ENCODE results near the gene BGN.

The BGN gene

DNA sequence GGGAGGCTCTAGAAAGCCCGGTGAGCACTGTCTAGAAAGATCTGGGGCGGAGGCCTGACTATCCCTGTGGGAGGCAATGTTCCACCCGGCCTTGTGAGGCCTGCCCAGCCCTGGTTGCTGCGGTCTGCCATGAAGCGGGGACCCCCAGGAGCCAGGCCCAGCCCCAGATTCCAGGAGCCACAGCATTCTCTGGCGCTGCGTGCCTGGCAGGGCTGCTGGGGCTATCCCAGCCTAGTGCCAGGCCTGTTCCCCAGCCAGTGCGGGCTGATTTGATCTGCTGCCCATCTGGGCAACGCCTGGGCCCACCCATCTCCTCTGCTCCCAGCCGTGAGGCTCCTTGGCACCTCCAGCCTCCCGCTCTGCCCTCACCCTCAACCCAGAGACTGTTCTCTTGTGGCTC lies 42.3 kb downstream of the BGN start:
- no peak for ATAC-seq

DNA sequence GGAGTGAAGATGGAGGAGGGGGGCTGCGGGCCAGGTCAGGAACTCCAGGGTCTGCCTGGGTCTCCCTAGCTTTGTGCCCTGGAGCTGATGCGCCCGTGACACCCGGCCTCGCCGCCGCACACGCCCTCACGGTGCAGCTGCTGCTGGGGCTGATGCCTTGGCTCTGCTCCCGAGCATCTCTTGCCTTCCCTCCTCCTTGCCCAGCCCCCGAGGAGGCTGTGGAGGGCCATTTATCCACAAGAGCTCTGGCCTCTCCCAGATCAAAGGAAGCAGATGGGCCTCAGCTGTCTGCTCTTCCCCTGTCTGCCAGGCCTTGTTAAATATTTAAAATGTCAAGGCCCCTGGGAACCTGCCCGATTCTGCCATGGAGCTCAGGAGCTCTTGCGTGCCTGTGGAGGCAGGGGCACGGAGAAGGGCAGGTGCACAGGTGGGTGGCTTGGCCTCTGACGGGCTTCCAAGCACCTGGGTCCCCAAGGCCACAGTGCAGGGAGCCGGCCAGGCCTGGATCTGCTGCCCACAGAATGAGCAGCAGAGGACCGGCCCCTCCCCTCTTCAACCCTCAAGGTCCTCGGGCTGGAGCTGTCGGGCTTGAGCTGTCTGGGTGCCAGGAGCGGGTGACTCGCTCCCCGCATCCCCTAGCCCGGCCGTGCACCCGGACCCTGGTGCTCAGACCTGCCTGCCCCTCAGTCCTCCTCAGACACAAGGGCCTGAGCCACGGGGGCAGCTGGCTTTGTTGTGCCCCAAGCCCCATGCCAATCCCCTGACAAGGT lies 42.9 kb downstream of the BGN start:
- ATAC-seq: no peak

DNA sequence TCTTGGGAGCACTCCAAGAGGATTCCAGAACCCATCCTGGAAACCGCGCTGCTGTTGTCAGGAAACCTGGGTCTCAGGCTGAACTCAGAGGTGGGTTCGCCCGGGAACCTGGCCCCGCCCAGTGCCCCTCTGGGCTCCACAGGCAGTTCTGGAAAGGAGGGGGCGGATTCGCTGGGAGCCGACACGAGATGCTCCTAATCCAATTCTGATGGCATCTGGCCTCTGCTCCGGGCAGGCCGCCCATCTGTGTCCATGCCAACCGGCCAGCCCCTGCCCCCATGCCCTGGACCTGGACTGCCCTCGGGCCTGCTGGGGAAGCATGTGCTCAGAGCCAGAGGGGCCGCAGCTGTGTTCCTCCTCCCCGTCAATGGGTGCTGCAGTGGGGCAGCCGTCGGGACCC lies 43.6 kb downstream of the BGN start:
- no peak for ATAC-seq

DNA sequence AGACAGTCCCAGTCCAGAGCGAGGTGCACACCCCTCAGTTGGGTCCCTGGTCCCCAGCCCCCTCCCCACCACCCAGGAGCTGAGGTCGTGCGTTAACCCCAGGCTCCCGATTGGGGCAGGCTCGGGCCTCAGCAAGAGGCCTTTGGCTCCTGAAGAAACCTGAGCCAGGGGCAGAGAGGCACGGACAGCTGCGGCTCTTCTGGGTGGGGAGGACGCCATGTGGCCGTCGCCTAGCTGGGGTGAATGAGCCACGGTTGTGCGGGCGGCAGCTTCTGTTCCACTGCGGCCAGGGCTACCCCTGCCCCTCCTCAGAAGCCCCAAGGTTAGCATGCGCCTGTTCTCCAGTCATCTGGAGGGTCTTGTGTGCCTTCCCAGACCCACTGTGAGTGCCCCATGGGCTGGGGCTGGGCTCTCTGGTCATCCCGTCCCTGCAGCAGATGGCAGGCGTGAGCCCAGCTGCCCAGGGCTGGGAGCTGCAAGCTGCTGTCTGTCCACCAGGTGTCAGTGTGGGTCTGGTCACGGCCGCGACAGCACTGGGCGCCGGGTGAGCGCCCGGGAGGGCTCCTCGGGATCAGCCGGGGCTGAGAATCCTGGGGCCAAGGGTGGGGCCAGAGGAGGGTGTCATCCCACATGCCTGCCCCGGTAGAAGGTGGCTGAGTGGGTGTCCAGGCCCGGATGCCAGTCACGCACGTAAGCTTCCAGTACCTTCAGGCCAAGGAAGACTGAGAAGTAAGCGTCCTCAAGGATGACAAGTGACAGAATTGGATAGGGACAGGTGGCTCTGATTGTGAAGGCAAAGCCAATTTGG lies 44.6 kb downstream of the BGN start:
- ATAC-seq: peak; percentile 81 to 83

DNA sequence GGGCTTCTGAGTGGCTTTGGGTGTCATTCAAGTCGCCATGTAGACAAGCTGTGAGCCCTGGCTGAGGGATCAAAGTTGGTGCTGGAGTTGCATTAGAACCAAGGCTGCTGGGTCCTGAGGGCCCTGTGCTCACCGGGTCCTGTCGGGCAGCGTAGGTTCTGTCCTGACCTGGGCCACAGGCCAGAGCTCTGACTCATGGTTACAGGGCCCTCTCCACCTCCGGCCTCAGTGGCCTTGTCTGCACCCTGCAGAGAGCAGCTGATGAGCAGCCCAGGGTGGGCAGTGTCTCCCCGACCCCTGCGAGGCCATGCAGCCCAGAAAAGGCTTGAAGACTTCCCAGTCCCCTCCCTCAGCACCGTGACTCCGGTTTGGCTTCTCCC lies 45.2 kb downstream of the BGN start:
- ATAC-seq: no peak

DNA sequence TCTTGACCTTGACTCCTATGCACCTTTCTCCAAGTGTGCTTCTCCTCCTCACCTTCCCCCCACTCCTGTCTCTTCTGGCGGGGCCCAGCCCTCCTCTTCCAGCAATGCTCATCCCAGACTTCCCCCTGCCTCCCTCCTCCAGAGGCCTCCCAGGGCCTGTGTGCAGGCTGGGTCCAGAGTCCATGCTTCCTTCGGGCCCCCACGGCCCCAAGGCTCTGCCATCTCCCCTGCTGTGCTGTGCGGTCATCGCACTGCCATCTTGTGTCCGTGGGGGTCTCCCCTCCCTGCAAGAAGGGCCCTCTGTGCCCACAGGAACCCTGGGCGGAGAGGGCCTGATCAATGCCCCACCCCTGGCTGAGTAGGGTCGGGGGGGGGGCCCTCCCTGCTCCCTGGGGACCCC lies 49.9 kb downstream of the BGN start:
- ATAC-seq: no peak

DNA sequence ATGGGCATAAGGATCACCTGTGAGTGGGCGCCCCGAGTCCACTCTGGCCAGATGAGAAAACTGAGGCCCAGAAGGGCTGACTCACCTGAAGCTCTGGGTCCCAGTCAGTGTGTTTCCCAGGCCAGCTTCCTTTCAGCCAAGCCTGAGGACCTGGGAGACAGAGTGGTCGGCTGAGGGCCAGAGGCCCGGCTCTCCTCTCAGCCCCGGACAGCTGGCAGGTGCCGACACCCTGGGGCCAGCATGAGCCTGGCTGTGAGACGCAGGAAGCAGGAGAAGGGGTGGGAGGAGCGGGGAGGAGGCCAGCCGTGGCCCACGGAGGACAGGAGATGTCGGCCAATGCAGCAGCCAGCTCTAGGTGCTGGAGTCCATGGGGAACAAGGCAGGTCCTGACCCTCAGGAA lies 51.6 kb downstream of the BGN start:
- no peak for ATAC-seq

DNA sequence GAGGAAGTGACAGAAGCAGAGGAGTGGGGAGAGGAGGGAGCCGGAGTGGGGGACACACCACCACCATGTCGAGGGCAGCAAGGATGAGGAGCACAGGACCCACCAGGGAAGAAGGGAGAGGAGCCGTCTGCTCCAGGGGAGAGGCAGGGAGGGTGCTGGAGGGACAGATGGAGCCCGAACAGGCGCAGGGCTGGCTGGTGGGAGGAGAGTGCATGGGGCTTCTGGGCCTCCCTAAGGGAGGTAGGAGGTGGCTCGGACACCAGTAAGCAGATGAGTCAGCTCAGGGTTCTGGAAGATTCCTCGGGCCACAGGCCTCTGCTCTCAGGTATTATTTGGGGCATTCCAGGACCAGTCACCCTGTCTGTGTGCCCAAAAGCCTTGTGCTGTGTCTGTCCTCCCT lies 52.4 kb downstream of the BGN start:
- no peak for ATAC-seq

DNA sequence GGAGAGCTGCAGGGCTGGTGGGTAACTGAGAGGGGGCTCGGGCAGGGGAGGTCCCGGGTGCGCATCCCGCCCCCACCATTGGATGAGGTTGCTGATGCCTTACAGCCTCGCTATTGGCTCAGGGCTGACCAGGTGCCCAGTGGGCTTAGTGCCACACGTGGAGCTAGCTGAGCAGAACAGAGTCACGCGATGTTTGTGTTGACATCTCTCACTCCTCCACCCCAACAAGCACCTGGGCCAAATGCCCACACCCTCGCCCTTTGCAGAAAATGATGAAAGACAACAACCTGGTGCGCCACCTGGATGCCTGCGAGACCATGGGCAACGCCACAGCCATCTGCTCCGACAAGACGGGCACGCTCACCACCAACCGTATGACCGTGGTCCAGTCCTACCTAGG lies 54.5 kb downstream of the BGN start:
- ATAC-seq: no peak

DNA sequence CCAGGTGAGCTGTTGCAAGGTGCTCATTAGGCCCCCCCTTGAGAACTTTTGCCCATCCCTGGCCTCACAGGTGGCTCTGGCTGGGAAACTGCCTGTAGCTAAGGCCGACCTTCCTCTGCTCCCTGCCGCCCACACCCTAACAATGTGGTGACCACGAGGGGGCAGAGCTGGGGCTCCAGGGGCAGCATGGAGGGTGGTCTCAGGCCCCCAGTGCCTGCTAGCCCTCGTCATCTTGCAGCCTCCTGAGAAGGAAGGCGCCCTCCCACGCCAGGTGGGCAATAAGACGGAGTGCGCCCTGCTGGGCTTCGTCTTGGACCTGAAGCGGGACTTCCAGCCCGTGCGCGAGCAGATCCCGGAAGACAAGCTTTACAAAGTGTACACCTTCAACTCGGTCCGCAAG lies 55.0 kb downstream of the BGN start:
- no peak for ATAC-seq

DNA sequence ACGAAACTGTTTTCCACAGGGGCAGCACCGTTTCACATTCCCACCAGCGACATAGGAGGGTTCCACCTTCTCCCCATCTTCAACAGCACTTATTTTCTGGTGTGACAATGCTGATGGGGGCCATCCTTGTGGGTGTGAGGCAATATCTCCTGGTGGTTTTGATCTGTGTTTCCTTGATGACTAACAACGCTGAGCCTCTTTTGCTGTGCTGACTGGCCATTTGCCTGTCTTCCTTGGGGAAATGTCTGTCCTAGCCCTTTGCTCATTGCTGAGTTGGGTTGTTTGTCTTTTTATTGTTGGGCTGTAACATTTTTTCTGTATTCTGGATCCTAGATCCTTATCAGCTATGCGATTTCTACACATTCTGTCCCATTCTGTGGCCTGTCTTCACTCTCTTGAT lies 56.4 kb downstream of the BGN start:
- ATAC-seq: no peak

DNA sequence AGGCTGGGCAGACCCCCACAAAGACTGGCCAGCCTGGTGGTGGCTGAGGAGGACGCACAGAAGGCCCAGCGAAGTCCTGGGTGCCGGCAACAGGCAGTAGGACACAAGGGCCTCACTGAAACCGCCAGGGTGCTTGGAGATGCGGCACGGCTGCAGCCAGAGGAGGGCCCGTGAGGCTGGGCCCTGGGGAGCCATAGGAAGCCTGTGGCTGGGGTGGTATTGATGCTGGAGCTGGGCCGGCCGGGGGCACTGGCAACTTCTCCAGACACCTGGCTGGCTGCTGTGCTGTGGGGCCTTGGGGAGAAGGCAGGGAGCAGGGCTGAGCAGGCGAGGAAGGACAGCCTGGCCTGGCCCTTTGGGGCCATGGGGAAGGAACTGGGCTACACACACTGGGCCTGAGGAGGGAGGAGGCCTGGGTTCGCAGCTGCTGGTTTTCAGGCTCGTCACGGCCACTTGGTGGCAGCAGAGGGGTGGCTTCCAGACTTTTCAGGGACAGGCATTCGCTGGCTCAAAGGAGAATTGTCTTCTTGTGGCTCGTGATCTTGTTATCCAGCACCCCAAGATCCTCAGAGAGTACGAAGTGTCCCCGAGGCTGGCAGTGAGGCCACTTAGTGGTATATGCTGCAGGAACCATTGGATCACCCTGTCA lies 59.9 kb downstream of the BGN start:
- peak in 1 of 2 donors; percentile 43 for ATAC-seq

DNA sequence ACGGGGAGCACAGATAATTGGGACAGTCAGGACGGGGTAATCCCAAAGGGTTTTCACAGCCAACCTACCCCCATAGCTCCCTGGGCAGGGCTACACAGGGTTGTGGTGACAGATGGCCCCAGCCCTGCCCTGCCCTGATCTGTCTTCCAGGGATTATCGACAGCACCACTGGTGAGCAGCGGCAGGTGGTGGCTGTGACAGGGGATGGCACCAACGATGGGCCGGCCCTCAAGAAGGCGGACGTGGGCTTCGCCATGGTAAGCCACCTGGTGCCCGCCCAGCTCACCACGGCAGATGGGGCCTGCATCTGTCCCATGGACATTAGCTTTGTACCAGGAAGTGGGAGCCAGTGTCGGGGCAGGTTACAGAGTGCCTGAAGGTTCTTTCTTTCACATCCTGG lies 62.0 kb downstream of the BGN start:
- no peak for ATAC-seq

DNA sequence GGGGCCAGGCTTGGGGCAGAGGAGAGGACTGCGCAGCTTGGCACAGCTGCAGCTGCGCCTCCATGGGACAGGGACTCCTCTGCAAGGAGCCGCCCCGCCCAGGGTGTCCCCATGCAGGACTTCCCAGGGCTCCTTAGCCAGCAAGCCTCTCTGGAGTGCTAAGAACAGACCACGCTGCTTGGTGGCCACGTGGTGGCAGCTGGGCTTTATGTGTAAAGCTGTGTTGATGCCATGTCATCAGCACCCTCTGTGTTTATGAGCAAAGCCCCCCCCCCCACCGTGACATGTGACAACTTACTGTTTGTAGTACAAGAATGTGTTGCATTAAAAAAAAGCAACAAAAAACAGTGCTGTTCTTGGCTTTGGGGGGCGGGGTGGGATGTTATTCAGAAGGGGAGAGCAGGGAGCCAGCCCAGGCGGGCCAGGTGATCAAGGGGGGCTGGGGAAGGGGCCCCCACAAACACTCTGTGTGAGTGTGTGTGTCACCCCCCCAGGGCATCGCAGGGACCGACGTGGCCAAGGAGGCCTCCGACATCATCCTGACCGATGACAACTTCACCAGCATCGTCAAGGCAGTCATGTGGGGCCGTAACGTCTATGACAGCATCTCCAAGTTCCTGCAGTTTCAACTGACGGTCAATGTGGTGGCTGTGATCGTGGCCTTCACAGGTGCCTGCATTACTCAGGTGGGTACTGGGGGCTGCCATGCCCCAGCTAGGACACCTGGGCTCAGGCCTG lies 63.0 kb downstream of the BGN start:
- ATAC-seq: no peak
